KOPT-K1 (cell line): Measurements from ENCODE around the gene PDE10A.

Experiments used
- H3K27ac ChIP-seq: fragments of 200-600 bp; sonication (generic); 2 replicates; pipeline ENCODE4 v1.5.1; 2016; ENCODE audit warnings: antibody characterized with exemption, mild to moderate bottlenecking, low read depth, low read length; ENCODE audit not compliant: poor library complexity, severe bottlenecking
- H3K36me3 ChIP-seq: fragments of 200-600 bp; sonication (generic); 2 replicates; pipeline ENCODE4 v1.5.1; 2017; ENCODE audit warnings: antibody characterized with exemption, mild to moderate bottlenecking, low read length, moderate library complexity; ENCODE audit not compliant: insufficient read depth
- H3K9me3 ChIP-seq: fragments of 200-600 bp; sonication (generic); 2 replicates; pipeline ENCODE4 v1.5.1; 2017; ENCODE audit warnings: antibody characterized with exemption, low read length, mild to moderate bottlenecking; ENCODE audit not compliant: insufficient read depth, poor library complexity, severe bottlenecking

The PDE10A gene

DNA sequence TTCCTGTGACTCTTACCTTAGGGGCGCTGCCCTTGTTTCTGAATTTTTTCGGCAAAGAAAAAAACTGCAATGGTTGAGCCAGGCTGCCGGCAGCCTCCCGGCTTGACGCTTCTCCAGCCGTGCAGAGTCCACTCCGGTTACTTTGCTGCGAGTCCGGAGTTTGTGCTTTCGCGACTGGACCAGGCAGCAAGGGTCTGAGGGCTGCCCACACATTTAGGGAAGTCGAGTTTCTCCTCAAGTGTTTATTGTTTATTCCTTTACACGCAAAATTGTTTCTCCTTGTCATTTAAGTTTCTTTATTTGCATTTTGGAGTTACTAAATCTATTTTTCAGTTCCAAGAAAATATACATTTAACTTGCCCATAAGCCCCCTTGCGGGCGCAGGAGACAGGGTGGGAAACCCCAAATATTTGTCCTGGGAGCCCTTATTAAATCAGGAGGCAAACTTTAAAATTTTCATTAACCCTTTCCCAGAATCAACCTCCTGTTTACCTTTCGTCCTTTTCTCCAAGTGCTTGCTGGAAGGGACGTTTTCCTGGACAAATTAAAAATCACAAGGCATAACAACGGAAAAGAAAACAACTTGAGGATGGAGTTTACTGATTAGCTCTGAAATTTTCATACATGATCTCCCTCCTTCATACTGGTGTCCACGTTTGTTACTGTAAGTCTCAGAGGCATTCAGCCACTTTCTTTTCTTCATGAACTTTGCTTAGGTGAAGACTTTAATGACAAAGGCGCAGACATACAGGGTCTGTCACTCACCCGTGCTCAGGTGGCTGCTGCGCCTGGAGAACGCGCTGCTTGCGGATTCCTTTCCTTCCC lies 1.7 kb upstream of the PDE10A start:
- Histone ChIP-seq H3K36me3 (no peaks in the 10 kb centered on the region), H3K27ac (no peak overlapping the region), H3K9me3 (peaks cover 17% of the 10 kb centered on the region)

DNA sequence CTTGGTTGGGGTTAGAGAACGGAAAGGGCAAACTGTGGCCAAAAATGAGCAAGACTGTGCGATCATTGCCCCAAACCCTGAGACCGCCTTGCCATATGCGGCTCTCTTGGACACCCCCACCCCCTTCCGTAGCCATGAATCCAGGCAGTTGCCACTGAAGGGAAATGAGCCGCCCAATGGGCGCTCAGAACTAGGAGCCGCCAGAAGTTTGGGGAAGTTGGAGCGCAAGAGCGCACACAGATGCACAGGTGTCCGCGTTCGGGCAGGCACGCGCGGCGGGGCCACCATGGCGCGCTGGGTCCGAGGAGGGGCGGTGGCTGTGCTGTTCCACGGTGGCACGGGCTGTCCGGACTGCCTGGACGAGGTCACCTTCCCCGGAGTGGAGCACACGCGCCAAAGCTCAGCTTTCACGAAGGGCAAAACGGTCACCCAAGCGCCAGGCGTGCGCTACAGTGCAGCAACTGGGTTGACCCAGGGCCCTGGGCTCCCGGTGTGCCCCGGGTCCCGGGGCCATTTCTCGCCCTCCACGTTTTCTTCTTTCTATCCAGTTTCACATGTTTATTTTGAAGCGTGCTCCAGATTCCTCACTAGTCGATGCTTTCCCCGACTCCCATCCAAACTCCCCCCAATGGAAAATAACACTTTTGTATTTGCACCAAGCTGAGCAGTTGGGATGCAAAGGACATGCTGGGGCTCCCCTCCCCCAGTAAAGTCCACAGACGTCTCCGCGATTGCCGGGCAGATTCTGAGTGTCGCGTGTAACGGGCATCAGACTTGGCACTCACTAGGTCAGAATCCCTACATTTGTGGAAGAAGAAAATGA lies 906 bp upstream of the PDE10A start:
- no peak overlapping the region for H3K27ac ChIP-seq
- H3K9me3 ChIP-seq, result peaks cover 17% of the 10 kb centered on the region
- H3K36me3 ChIP-seq, result no peaks in the 10 kb centered on the region

DNA sequence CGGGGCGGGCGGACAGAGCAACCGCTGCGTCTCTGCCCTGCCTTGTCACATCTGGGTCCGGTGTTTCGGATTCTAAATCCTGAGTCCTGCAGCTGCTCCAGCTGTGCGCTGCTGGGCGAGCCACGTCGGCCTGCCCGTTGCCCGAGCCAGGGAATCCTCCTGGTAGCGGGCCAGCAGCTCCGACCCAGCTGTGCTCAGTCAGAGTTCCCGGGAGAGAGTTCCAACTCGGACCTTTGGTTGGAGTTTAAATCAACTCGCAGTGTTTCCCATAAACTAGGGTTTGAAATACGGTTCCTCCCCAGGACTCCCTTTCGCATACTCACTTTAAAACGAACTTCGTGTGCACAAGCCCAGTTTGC lies 315 bp upstream of the PDE10A start:
- H3K36me3 ChIP-seq, result no peaks in the 10 kb centered on the region
- no peak overlapping the region for H3K27ac ChIP-seq
- peaks cover 17% of the 10 kb centered on the region for H3K9me3 ChIP-seq

DNA sequence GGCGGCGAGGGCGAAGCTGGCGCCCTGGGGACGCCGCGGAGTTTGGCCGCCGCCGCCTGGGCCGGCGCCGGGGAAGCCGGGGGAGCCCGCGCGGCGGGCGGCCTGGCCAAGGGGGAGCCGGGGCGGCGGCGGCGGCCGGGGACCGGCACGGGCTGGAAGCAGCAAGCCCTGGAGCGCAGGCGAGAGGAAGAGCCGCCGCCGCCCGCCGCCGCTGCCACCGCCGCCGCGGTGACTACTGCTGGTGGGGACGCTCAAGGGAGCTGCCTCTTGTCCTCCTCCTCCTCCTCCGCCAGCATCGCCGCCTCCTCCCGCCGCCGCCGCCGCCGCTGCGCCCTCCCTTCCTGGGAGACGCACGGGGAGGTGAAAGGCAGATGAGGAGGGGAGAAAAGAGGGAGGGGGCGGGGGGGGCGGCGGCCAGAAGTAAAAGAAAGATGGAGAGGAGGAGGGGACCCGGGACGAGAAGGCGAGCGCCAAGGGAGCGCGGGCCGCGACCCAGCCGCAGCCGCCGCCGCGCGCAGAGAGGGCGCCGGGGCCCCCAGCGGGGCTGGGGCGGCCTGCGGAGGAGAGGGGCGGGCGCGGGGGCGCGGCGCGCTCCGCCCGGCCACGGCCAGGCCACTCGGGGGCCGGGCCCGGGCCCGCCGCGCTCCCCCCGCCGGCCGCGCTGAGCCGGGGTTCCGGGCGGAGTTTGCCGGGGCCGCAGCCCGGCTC lies 846 bp downstream of the PDE10A start:
- Histone ChIP-seq H3K9me3 (peaks cover 17% of the 10 kb centered on the region), H3K27ac (no peak overlapping the region), H3K36me3 (no peaks in the 10 kb centered on the region)

DNA sequence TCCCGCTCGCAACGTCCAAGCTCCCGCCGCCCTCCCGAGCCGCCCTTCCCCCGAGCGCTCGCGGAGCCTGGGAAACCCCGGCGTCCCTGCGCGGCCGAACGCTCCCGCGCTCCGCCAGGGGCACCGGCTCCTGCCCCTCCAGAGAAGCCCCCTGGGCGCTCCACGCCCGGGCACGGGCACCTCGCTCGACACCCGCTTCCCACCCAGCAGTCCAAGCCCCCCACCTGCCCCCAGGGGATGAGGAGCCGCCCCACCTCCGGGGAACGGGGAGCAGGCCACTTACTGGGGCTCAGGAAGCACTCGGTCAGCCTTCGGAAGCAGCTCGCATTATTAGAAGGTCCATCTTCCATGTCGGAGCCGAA lies 1.4 kb downstream of the PDE10A start:
- Histone ChIP-seq H3K9me3 (peaks cover 17% of the 10 kb centered on the region), H3K27ac (no peak overlapping the region), H3K36me3 (no peaks in the 10 kb centered on the region)

DNA sequence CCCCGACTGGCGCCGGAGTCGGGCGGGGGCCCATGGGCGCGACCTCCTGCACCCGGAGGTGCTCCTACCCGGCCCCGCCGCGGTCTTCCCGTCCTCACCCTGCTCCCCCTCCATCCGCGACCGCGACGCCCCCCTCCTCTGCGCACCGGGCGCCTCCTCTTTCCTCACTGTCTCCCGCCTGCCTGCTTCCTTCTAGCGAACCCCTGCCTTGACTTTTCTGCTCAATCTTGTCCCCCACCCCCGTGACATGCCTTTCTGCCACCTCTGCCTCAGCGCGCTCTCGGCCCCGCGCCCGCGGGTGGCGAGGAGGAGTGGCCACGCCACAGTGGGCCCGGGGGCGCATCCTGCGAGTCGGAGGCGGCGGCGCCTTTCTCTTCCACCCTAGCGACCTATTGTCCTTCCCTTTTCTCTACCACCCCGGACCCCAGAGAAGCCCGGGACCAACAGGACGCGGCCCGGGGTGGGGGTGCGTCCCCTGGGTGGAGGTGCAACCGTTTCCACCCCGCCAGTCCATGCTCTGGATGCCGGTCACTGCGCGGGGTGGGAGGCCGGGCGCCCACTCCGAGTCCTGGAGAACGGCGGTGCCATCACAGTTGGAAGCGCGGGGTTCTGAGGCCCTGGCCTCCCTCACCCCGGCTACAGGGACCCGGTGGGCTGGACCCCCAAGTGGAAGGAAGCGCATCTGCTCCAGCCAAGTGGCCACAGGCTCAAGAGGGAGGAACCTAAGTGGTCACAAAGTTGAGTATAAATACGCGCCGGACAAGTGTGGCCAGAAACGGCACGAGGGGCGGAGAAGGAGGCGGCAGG lies 2.0 kb downstream of the PDE10A start:
- no peaks in the 10 kb centered on the region for H3K36me3 ChIP-seq
- H3K27ac ChIP-seq, result no peak overlapping the region
- peaks cover 17% of the 10 kb centered on the region for H3K9me3 ChIP-seq

DNA sequence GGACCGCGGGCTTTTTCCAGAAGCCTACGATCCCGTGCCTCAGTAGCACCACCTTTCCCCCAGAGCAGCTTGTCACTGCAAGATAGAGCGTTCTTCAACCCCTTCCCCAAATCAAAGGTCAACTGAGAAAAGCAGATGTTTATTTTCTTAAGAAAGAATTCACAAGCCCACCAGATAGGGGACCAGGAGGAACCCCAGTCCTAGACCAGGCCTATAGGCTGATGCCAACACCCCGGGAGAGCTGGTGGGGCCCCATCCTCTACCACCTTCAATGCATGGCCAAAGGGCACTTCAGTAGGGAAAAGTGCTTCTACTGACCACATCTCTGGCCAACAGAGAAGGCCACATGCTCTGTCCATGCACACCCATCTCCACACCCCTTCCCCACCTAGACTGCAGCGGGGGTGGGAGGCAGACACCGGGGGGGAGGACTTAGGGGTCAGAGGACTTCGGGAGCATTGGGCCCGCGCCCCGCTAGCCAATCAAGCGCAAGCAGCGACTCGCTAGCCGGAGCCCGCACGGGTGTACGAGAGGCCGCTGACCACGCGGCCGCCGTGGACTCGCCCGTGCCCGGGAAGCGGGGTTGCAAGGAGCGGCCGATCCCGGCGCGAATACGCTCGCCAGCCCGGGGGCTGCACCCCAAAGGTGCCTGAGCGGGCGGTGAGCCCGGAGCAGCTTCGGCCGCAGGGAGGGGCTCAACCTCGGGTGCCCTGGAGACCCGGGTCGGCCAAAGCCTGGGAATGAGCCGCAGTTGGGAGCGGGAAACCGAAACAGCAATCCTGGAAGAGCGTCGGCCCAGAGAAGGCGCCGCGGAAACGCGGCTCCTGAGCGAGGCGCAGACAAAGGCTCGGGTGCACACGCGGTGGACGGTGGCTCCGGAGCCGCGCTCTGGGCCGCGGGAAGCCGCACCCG lies 2.8 kb downstream of the PDE10A start:
- Histone ChIP-seq H3K36me3 (no peaks in the 10 kb centered on the region), H3K9me3 (peaks cover 17% of the 10 kb centered on the region), H3K27ac (no peak overlapping the region)

DNA sequence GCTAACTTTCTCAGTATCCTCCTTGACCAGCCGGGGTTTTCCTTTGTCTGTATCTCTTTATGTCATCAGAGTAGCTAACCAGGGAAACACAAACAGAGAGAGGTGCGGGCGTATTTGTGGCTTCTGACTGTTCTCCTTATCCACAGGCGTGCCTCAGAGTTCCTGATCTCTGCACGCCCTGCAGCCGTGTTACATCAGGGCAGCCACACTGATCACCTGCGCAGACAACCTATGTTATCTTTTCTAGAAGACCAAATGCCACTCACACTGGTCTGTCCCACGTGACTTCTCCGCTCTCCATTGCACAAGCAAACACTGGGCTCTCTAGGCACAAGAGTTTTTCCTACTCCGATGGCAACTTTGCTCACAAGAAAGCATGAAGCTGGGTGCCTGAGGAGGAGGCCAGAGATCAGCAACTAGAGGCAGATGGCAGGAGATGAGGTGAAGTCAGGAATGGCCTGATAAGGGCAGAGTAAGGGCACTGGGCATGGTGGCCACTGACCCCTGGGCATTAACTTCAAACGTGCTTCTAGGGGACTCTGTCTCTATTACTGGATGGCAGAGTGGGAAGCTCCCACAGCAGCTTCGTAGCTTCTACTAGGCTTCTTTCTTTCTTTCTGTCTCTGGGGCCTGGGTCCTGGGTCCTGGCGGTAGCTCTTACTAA lies 4.5 kb downstream of the PDE10A start:
- no peak overlapping the region for H3K27ac ChIP-seq
- no peaks in the 10 kb centered on the region for H3K36me3 ChIP-seq
- H3K9me3 ChIP-seq, result peaks cover 11% of the 10 kb centered on the region

DNA sequence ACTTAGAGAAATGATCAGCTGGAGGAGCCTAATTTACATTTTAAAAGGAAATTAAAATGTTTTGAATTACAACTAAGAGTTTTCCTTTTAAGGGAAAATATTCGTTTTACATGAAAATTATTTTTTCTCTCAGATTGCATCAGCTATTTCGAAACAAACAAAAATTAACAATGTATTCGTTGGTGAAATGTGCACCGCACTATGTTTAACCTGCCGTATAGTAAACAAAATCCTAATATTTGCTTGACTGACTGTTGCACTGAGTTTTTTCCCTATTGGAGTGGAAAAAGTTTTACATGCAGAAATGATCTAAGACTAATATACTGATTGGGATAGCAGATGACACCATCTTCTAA lies 5.7 kb downstream of the PDE10A start:
- no peak overlapping the region for H3K27ac ChIP-seq
- peaks cover 7% of the 10 kb centered on the region for H3K9me3 ChIP-seq
- H3K36me3 ChIP-seq, result no peaks in the 10 kb centered on the region

DNA sequence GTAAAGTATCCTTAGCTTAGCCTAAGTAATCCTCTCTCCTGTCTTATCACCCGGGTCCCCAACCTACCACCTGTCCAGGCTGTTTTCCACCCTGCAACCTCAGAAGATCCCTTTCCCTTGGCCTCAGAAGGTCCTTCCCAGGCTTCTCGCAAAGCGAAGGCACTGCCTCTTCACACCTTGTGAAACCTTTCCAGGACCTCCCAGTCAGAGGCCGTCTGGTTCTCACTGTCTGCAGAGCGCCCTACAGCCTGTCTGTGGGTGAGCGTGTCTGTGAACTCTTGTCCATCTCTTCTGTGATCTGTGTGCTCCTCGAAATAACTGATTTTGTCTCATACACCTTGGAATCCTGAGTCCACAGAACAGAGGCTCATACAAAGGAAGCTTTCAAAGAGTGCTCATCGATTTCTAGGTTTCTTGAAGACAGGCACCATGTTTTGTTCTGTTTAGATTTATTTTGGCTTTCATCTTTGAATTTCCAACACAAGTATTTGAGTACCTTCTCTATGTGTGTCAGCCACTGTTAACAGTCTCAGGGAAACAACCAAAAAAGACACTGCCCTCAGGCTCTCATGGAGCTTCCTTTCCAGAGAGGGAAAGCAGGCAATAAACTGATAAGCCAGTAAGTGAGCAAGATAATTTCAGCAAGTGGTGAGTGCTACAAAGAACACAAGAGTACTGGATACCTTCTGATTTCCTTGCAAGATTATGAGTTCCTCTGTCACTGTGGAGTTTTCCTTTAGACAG lies 6.3 kb downstream of the PDE10A start:
- Histone ChIP-seq H3K27ac (no peak overlapping the region), H3K9me3 (peaks cover 6% of the 10 kb centered on the region), H3K36me3 (no peaks in the 10 kb centered on the region)

DNA sequence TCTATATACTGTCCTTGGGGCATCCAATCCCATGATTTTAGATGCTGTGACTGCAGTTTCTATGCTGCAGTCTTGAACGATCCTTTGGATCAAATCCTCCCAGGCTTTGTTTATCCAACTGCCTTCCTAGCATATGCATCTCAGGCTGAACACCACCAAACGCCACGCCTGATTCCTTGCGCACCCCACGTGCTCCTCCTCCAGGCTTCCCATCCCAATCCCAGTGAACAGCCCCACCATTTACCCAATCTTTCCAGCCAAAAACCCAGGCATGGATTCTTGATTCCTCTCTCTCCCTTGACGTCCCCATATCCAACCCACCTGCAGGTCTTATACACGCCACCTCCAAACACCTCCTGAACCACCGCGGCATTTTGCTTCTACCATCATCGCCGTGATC lies 7.8 kb downstream of the PDE10A start:
- no peaks in the 10 kb centered on the region for H3K9me3 ChIP-seq
- H3K36me3 ChIP-seq, result no peaks in the 10 kb centered on the region
- H3K27ac ChIP-seq, result no peak overlapping the region

DNA sequence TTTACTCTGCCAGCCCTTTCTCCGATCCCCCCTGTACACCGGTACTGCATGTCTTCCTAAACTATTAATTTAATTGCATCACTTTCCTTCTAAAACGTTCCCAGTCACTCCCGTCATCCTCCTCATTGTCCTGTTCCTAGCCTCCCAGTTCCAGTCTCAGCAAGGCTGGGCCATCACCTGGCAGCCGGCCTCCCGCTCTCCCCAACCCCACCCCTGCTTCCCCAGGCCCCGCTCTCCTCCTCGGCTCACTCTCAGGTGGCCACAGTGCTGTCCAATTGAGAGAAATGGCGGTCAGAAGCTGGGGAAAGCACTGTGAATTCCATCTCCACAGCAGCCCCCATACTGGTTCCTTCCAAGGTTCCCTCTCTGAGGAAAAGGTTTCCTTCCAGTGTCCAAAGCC lies 8.9 kb downstream of the PDE10A start:
- no peak overlapping the region for H3K27ac ChIP-seq
- H3K9me3 ChIP-seq, result no peaks in the 10 kb centered on the region
- H3K36me3 ChIP-seq, result no peaks in the 10 kb centered on the region

DNA sequence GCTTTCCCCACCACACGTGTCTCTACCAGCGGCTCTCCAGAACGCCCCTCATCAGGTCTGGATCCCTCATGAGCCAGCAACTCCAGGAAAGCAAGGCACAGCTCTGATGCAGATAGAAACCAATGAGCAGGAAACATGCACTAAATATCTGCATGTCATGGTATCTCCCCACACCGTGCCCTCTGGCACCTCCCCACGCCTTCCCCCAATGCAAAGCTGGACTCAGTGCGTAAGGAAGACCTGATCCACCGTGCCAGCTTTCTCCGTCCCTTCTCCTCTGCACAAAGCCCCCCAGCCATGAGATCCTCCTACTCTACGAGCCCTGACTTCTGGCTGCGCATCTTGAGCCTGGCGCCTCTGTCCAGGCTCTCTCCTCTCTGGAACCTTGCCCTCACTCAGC lies 9.4 kb downstream of the PDE10A start:
- H3K36me3 ChIP-seq, result no peaks in the 10 kb centered on the region
- no peak overlapping the region for H3K27ac ChIP-seq
- H3K9me3 ChIP-seq, result no peaks in the 10 kb centered on the region
